COLO668 (cell line): ENCODE data around the gene TOMM70.

Experiments
- DNase-seq: peaks from one replicate; lab custom pipeline; 2025; ENCODE audit not compliant: unreplicated experiment; lab: John Stamatoyannopoulos, UW

Gene TOMM70

DNA sequence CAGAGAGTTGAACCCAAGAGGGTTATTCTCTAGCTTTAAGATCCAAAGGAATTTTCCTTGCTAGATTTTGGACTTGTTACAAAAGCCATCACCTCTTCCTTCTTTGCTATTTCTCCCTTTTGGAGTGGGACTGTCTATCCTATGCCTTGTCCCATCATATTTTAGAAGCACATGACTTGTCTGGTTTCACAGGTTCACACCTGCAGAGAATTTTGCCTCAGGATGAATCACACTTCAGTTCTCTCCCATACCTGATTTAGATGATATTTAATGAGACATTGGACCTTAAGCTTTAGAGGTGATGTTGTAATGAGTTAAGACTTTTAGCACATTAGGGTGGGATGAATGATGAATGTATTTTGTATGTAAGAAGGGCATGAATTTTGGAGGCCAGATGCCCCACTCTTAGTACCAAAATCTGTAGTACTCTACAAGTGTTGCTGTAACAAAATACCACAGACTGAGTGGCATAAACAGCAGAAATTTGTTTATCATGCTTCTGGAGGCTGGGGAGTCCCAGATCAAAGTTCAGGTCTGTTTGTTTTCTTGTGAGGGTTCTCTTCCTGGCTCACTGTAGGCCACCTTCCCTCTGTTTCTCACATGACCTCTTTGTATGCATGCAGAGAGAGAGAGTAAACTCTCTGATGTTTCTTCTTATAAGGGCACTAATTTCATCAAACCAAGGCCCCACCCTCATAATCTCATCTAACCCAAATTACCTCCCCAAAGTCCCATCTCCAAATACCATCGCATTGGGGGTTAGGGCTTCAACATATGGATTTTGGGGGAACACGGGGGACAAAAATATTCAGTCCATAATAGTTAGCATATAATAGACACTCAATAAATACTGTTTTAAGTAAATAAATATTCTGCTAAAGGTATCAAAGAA, 10.4 kb upstream of the TOMM70 start:
- DNase-seq, result no peak

- DNase-seq, result no peak
Measured at GRCh38 chr3:100407977-100408532, 7.2 kb upstream of the TOMM70 start.

DNA sequence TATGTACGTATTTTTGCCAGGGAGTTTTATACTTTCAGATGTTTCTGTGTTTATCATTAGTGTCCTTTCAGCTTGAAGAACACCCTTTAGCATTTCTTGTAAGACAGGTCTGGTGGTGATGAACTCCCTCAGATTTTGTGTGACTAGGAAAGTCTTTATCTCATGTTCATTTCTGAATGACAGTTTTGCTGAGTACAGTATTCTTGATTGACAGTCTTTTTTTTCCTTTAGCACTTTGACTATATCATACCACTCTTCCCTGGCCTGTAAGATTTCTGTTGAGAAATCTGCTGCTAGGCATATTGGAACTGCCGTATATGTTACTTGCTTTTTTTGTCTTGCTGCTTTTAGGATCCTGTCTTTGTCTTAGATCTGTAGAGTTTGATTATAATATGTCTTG, 6.3 kb upstream of the TOMM70 start:
- no peak for DNase-seq

- DNase-seq, result no peak
Measured at GRCh38 chr3:100404250-100404548, 3.3 kb upstream of the TOMM70 start.

GRCh38 chr3:100403362-100404249, 2.7 kb upstream of the TOMM70 start:
- DNase-seq, result peak; percentile 10

GRCh38 chr3:100402891-100403290, 2.0 kb upstream of the TOMM70 start:
- no peak for DNase-seq

DNA sequence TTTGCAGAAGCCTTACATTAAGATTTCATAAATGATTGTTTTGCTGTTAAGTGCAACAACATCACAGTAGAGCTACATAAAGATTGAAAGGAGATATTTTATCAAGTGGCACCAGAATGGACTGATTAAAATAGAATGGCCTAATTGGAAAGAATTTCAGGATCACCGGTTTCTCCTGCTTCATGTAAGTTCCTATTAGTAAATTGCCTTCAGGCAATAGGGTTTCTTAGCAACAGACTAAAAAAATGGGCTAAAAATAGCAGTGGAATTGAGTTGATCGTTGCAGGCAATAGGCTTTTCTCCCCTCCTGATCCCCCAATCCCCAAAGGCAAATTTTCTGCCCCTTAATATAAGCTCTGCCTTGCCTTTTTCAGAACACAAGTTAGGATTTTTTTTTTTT, 1.4 kb upstream of the TOMM70 start:
- DNase-seq, result no peak

- peak; percentile 37 for DNase-seq
Measured at GRCh38 chr3:100401674-100402041, 769 bp upstream of the TOMM70 start.

DNA sequence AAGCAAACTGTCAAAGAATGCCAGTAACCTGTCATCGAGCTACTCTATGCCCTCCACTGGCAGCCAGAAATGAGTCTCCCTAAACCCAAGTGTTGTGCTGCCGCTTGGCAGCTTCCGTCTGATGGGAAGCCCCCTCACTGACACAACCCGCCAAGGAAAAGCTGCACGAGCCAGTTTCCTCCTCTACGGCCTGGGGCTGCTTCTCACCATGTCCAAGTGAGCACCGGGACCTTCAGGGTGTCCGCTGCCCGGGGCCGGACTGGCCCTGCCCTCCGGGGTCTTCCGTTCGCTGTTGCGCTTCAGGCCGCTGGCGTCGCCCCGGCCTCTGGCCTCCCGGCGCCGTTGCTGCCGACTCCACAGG, 490 bp downstream of the TOMM70 start:
- DNase-seq, result peak; percentile 27

DNA sequence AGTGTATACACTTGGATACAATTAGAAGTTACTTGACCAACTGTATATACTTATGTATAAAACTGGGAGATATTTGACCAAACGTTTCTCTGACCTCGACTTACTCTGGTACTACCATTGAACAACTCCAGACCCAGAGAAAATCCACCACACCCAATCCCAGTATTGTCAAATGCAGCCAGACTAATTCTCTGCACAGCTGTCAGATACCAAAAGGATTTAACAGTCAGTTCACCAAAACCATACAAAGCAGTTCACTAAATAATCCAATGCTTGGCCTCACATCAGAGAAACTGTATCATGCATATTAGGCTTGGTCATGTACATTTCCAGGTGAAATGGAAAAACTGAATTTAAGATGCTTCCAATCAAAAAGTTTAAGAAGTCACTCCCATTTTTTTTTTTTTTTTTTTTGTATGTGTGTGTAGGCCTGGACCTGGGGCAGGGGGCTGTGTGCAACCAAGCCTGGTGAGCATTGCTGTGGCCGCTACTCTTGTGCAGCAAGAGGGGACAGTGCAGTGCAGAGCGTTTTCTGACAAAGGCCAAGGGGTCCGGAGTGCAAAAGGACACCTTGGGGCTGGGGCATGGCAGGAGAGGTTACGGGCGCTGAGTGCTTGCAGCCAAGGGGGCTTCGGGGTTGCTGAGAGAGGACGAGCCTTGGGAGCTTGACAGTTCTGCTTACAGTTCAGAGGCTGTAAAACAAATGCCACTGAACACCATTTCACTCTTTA, 1.4 kb downstream of the TOMM70 start:
- DNase-seq, result no peak

GRCh38 chr3:100396967-100397366, 3.9 kb downstream of the TOMM70 start:
- DNase-seq, result no peak

DNA sequence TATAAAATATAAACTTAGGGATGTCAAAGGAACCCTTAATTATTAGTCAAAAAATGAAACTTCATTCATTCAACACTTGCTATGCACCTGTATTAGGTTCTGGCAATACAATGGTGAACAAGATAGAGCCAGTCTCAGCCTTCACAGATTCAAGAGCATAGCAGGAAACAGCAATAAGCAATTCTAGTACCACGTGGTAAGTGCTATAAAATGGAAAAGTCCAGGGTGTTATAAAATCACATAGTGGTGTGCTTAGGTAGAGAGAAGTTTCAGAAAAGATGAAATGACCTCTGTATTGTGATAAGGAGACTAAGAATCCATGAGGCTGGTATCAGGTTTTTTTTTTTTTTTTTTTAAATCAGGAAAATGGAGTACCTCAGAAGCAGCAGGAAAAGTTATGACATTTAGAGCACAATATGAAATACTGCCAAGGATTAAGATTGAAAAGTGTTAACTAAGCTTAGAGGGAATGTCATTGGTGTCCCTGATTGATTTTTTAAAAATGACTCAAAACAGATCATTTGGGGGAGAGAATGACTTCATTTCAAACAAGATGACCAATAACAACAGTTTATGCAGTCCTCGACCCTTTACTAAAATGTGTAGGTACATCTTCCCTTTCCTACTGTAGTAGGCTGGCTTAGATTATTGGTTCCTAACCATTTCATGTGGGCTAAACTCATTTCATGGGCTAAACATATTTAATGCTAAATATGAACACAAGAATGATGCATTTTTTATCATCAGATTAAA, 5.0 kb downstream of the TOMM70 start:
- DNase-seq, result no peak

GRCh38 chr3:100389025-100389424, 11.9 kb downstream of the TOMM70 start:
- DNase-seq, result no peak

- no peak for DNase-seq
Measured at GRCh38 chr3:100386437-100387074, 14.3 kb downstream of the TOMM70 start.

- no peak for DNase-seq
Measured at GRCh38 chr3:100384733-100385525, 16.0 kb downstream of the TOMM70 start.

DNA sequence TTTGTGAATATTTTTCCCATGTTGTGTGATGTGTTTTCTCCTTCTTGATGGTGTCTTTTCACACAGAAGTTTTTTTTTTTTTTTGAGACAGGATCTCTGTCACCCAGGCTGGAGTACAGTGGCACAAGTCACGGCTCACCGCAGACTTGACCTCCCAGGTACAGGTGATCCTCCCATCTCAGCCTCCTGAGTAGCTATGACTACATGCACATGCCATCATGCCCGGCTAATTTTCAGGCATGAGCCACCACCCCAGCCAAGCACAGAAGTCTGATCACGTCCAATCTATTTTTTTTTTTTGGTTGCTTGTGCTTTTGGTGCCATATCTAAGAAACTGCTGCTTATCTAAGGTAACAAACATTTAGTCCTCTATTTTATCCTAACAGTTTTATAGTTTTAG, 24.6 kb downstream of the TOMM70 start:
- no peak for DNase-seq

- no peak for DNase-seq
Measured at GRCh38 chr3:100374521-100374920, 26.4 kb downstream of the TOMM70 start.

GRCh38 chr3:100370756-100371155, 30.1 kb downstream of the TOMM70 start:
- no peak for DNase-seq

DNA sequence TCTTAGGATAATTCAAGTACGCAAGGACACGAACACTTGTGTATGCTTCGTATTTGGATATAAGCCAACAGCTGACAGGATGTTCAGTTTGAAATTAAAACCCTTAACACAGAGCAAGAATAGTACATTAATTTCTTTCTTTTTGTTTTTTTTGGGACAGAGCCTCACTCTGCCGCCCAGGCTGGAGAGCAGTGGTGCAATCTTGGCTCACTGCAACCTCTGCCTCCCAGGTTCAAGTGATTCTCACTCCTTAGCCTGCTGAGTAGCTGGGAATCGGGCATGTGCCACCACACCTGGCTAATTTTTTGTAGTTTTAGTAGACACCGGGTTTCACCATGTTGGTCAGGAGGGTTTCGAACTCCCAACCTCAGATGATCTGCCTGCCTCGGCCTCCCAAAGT, 32.4 kb downstream of the TOMM70 start:
- DNase-seq, result no peak
